H9 (cell line): ENCODE measurements around the gene FBXL16. TPM values are rescaled to one million over a fixed set of nuclear protein-coding genes. Genes with fewer than 3 reads are reported as not detected.

Experiments
- DNase-seq: peaks from one replicate; pipeline ENCODE4 v3.0.0-alpha.2; 2017
- H2AFZ ChIP-seq: one replicate; pipeline ENCODE4 v1.6.1; 2013; ENCODE audit warnings: mild to moderate bottlenecking, low read length, control low read depth, moderate library complexity
- H2AK5ac ChIP-seq: 2 replicates; pipeline ENCODE4 v1.6.1; 2013; ENCODE audit warnings: low read length, control low read depth, mixed read lengths; ENCODE audit not compliant: insufficient read length
- H2BK120ac ChIP-seq: one replicate; pipeline ENCODE4 v1.6.1; 2013; ENCODE audit warnings: low read depth, mild to moderate bottlenecking, low read length, control low read depth, inconsistent platforms; ENCODE audit not compliant: poor library complexity, severe bottlenecking
- H2BK12ac ChIP-seq: 2 replicates; pipeline ENCODE4 v1.6.1; 2013; ENCODE audit warnings: low read length, control low read depth, mixed read lengths, low read depth; ENCODE audit not compliant: insufficient read length
- H2BK15ac ChIP-seq: 2 replicates; pipeline ENCODE4 v1.6.1; 2013; ENCODE audit warnings: low read depth, low read length, control low read depth
- H2BK20ac ChIP-seq: one replicate; pipeline ENCODE4 v1.6.1; 2013; ENCODE audit warnings: low read depth, mild to moderate bottlenecking, low read length, control low read depth, inconsistent platforms; ENCODE audit not compliant: poor library complexity, severe bottlenecking
- H2BK5ac ChIP-seq: 2 replicates; pipeline ENCODE4 v1.6.1; 2013; ENCODE audit warnings: low read length, control low read depth, mixed read lengths; ENCODE audit not compliant: insufficient read length
- H3K14ac ChIP-seq: 2 replicates; pipeline ENCODE4 v1.6.1; 2013; ENCODE audit warnings: low read length, control low read depth; ENCODE audit not compliant: insufficient read depth
- H3K18ac ChIP-seq: 2 replicates; pipeline ENCODE4 v1.6.1; 2013; ENCODE audit warnings: low read depth, mild to moderate bottlenecking, mixed read lengths, low read length, control low read depth; ENCODE audit not compliant: insufficient read length
- H3K23ac ChIP-seq: 2 replicates; pipeline ENCODE4 v1.6.1; 2013; ENCODE audit warnings: low read length, control low read depth, mixed read lengths, low read depth; ENCODE audit not compliant: insufficient read length
- H3K23me2 ChIP-seq: 2 replicates; pipeline ENCODE4 v1.6.1; 2013; ENCODE audit warnings: low read depth, mild to moderate bottlenecking, mixed read lengths, low read length, control low read depth; ENCODE audit not compliant: insufficient read length, poor library complexity, severe bottlenecking
- H3K27ac ChIP-seq: 2 replicates; pipeline ENCODE4 v1.5.1; 2013; ENCODE audit warnings: low read length, control low read depth, mixed read lengths, low read depth; ENCODE audit not compliant: insufficient read length
- H3K27me3 ChIP-seq: 2 replicates; pipeline ENCODE4 v1.6.1; 2013; ENCODE audit warnings: low read length, control low read depth, inconsistent platforms; ENCODE audit not compliant: insufficient read depth
- H3K4ac ChIP-seq: 2 replicates; pipeline ENCODE4 v1.6.1; 2013; ENCODE audit warnings: low read depth, mild to moderate bottlenecking, control low read depth, inconsistent platforms, low read length, moderate library complexity
- H3K4me1 ChIP-seq: 2 replicates; pipeline ENCODE4 v1.6.1; 2013; ENCODE audit warnings: low read length, control low read depth, inconsistent platforms; ENCODE audit not compliant: insufficient read depth
- H3K4me2 ChIP-seq: 2 replicates; pipeline ENCODE4 v1.6.1; 2013; ENCODE audit warnings: low read length, control low read depth, mixed read lengths; ENCODE audit not compliant: insufficient read length, insufficient read depth
- H3K56ac ChIP-seq: 2 replicates; pipeline ENCODE4 v1.6.1; 2013; ENCODE audit warnings: low read depth, mild to moderate bottlenecking, mixed read lengths, low read length, control low read depth; ENCODE audit not compliant: insufficient read length
- H3K79me1 ChIP-seq: 2 replicates; pipeline ENCODE4 v1.6.1; 2013; ENCODE audit warnings: low read depth, mild to moderate bottlenecking, moderate library complexity, low read length, control low read depth, inconsistent platforms; ENCODE audit not compliant: insufficient read depth, poor library complexity, severe bottlenecking
- H3K79me2 ChIP-seq: 2 replicates; pipeline ENCODE4 v1.6.1; 2013; ENCODE audit warnings: low read length, control low read depth, inconsistent platforms; ENCODE audit not compliant: insufficient read depth
- H3K9ac ChIP-seq: 2 replicates; pipeline ENCODE4 v1.6.1; 2013; ENCODE audit warnings: low read length, control low read depth, mixed read lengths; ENCODE audit not compliant: insufficient read length; ENCODE audit errors: extremely low read depth
- H3K9me3 ChIP-seq: one replicate; pipeline ENCODE4 v1.6.1; 2013; ENCODE audit warnings: low read depth, low read length, inconsistent platforms; ENCODE audit not compliant: control insufficient read depth
- H3T11ph ChIP-seq: one replicate; pipeline ENCODE4 v1.6.1; 2013; ENCODE audit warnings: mild to moderate bottlenecking, low read length, control low read depth, inconsistent platforms
- H4K20me1 ChIP-seq: one replicate; pipeline ENCODE4 v1.6.1; 2013; ENCODE audit not compliant: control insufficient read depth, insufficient read length, insufficient read depth
- H4K5ac ChIP-seq: 2 replicates; pipeline ENCODE4 v1.6.1; 2013; ENCODE audit warnings: low read depth, mild to moderate bottlenecking, mixed read lengths, low read length, control low read depth; ENCODE audit not compliant: insufficient read length
- H4K8ac ChIP-seq: replicated peaks from 2 replicates; pipeline ENCODE4 v1.6.1; 2013; ENCODE audit warnings: low read length, control low read depth, mixed read lengths, low read depth; ENCODE audit not compliant: insufficient read length
- H4K91ac ChIP-seq: 2 replicates; pipeline ENCODE4 v1.6.1; 2013; ENCODE audit warnings: low read depth, mild to moderate bottlenecking, moderate library complexity, mixed read lengths, low read length, control low read depth; ENCODE audit not compliant: insufficient read length
- H3K27ac Mint-ChIP-seq, 3 experiments: 2 replicates in 2 of 3; 3 replicates in 1 of 3; pipeline ENCODE4 v1.8.0; 2020 to 2021; ENCODE audit warnings: mixed read lengths in 3 of 3, mild to moderate bottlenecking in 1 of 3, moderate library complexity in 1 of 3
- H3K27me3 Mint-ChIP-seq: 2 replicates; pipeline ENCODE4 v1.8.0; 2021; ENCODE audit warnings: low read depth, mild to moderate bottlenecking, moderate library complexity, mixed read lengths
- H3K36me3 Mint-ChIP-seq, 3 experiments: 2 replicates in 2 of 3; 3 replicates in 1 of 3; pipeline ENCODE4 v1.8.0; 2020 to 2021; ENCODE audit warnings: low read depth in 3 of 3, mixed read lengths in 3 of 3; ENCODE audit not compliant: insufficient read depth in 1 of 3
- H3K4me1 Mint-ChIP-seq, 2 experiments: 2 replicates each; pipeline ENCODE4 v1.8.0; 2020; ENCODE audit warnings: mixed read lengths in 2 of 2
- H3K4me3 Mint-ChIP-seq, 2 experiments: 2 replicates in 1 of 2; 3 replicates in 1 of 2; pipeline ENCODE4 v1.8.0; 2020 to 2021; ENCODE audit warnings: mild to moderate bottlenecking in 2 of 2, mixed read lengths in 2 of 2, moderate library complexity in 1 of 2
- H3K9me3 Mint-ChIP-seq, 2 experiments: 2 replicates in 1 of 2; 3 replicates in 1 of 2; pipeline ENCODE4 v1.8.0; 2020; ENCODE audit warnings: mild to moderate bottlenecking in 2 of 2, mixed read lengths in 2 of 2, moderate library complexity in 1 of 2
- CTCF ChIP-seq: fragments of 200-600 bp; sonication (generic); conservative IDR thresholded peaks from 3 replicates; pipeline ENCODE4 v1.8.0; 2021; ENCODE audit warnings: antibody characterized with exemption, mild to moderate bottlenecking
- WGBS: extraction: QIAGEN DNeasy Blood & Tissue Kit; methylation state at CpG from one replicate; pipeline ENCODE4 v1.1.7; 2013; ENCODE audit warnings: missing lambda C conversion rate, low lambda C conversion rate, mixed read lengths; ENCODE audit not compliant: insufficient read length; ENCODE audit errors: extremely low coverage; 5-methylcytosine and 5-hydroxymethylcytosine counted together
- total RNA-seq: library from RNA; stranded (reverse); gene quantifications from 2 replicates; pipeline ENCODE4 v1.2.1, GENCODE V29; 2021

Gene FBXL16
- total RNA-seq, 1 experiment from 2014 or later, result 9.6 TPM

GRCh38 chr16:722835-723633, 17.4 kb upstream of the FBXL16 start:
- no peak overlapping the region for H3T11ph ChIP-seq
- peaks cover 27% of the 10 kb centered on the region for H3K27me3 Mint-ChIP-seq
- H2BK12ac ChIP-seq, result no peak overlapping the region
- TF ChIP-seq CTCF, result no peak
- no peaks in the 10 kb centered on the region for H3K9me3 ChIP-seq
- no peak overlapping the region for H3K4me2 ChIP-seq
- H3K56ac ChIP-seq, result no peak overlapping the region
- no peak overlapping the region; the same call in 1 of the 2 replicates for H3K14ac ChIP-seq
- H3K27ac ChIP-seq, result no peak overlapping the region
- no peaks in the 10 kb centered on the region for H3K9me3 Mint-ChIP-seq
- no peak overlapping the region for H2BK120ac ChIP-seq
- no CpG with 5 or more reads among the region's 24 CpGs for WGBS
- no peak overlapping the region for H3K27ac Mint-ChIP-seq
- peaks cover 8 to 18% of the 10 kb centered on the region in 2 experiments for H3K4me1 Mint-ChIP-seq
- no peak overlapping the region for H2BK15ac ChIP-seq
- no peaks in the 10 kb centered on the region for H3K79me2 ChIP-seq
- DNase-seq, result no peak
- H3K27me3 ChIP-seq, result no peaks in the 10 kb centered on the region
- no peak overlapping the region for H4K8ac ChIP-seq
- no peaks in the 10 kb centered on the region for H3K79me1 ChIP-seq
- H3K36me3 Mint-ChIP-seq, result peaks cover 0 to 5% (median 3%) of the 10 kb centered on the region in 3 experiments; a peak in 1 of 7 replicates
- no peak overlapping the region for H3K9ac ChIP-seq
- H4K5ac ChIP-seq, result no peak overlapping the region
- H3K18ac ChIP-seq, result no peak overlapping the region
- no peak overlapping the region for H2AFZ ChIP-seq
- no peaks in the 10 kb centered on the region for H4K20me1 ChIP-seq
- H3K4ac ChIP-seq, result no peak overlapping the region
- peaks cover 9% of the 10 kb centered on the region for H3K23me2 ChIP-seq
- H2AK5ac ChIP-seq, result no peak overlapping the region
- no peak overlapping the region for H2BK5ac ChIP-seq
- H3K4me1 ChIP-seq, result no peaks in the 10 kb centered on the region
- H2BK20ac ChIP-seq, result no peak overlapping the region
- H3K23ac ChIP-seq, result no peak overlapping the region
- H4K91ac ChIP-seq, result no peak overlapping the region
- H3K4me3 Mint-ChIP-seq, result no peak overlapping the region
